Measurements from ENCODE around the gene TRIM67. TPM values are rescaled to one million over a fixed set of nuclear protein-coding genes. Genes with fewer than 3 reads are reported as not detected.
A peak's percentile ranks its signal among the peaks of the same experiment; 100 is the strongest.

The TRIM67 gene
- total RNA-seq, 1 experiment from 2014 or later: 0.54 TPM

GRCh38 chr1:231166398-231166797 is 4.5 kb downstream of the TRIM67 start:
- no peaks in the 10 kb centered on the region for H3K27me3 Mint-ChIP-seq (ENCODE audit: insufficient read depth, unreplicated experiment)
- H3K4me1 Mint-ChIP-seq (ENCODE audit: low read depth, unreplicated experiment): peaks cover 10% of the 10 kb centered on the region
- ChIA-PET POLR2A (interaction anchor here (0.6 kb wide), 1 partner anchor 74 kb away, joined by 4 read pairs; no protein-coding TSS in a partner anchor), CTCF (no interaction called here)
- H3K9me3 Mint-ChIP-seq (ENCODE audit: unreplicated experiment): no peaks in the 10 kb centered on the region
- Histone ChIP-seq H3K36me3 (ENCODE audit: control insufficient read depth, insufficient read depth, low read length) (no peaks in the 10 kb centered on the region), H3K4me3 (ENCODE audit: low read depth, low read length) (no peak overlapping the region), H3K4me1 (no peaks in the 10 kb centered on the region), H3K9me3 (no peaks in the 10 kb centered on the region), H3K27me3 (replicated peaks; ENCODE audit: control insufficient read depth, insufficient read depth, low read length) (no peaks in the 10 kb centered on the region)
- no peak overlapping the region for H3K27ac Mint-ChIP-seq (ENCODE audit: unreplicated experiment)
- H3K4me3 Mint-ChIP-seq (ENCODE audit: unreplicated experiment): no peak overlapping the region
- no peaks in the 10 kb centered on the region for H3K36me3 Mint-ChIP-seq (ENCODE audit: insufficient read depth, unreplicated experiment)
- intact Hi-C loops (cut with micrococcal nuclease; ENCODE audit: unreplicated experiment): no loop called here
- no peak for DNase-seq
- BruUV-seq (replicated peaks): no TSS peak
- no peak for TF ChIP-seq CTCF (IDR thresholded peaks at IDR 0.05; ENCODE audit: insufficient read depth in 1 of 2, low read depth in 1 of 2, low read length in 1 of 2, severe bottlenecking in 1 of 2, unreplicated experiment in 1 of 2)

- DNase-seq: no peak
- peak in 1 of 2 experiments; percentile 22 for TF ChIP-seq CTCF (IDR thresholded peaks at IDR 0.05; ENCODE audit: insufficient read depth in 1 of 2, low read depth in 1 of 2, low read length in 1 of 2, severe bottlenecking in 1 of 2, unreplicated experiment in 1 of 2)
- H3K4me3 Mint-ChIP-seq (ENCODE audit: unreplicated experiment): no peak overlapping the region
- no TSS peak for BruUV-seq (replicated peaks)
- no peaks in the 10 kb centered on the region for H3K9me3 Mint-ChIP-seq (ENCODE audit: unreplicated experiment)
- peaks cover 17% of the 10 kb centered on the region for H3K4me1 Mint-ChIP-seq (ENCODE audit: low read depth, unreplicated experiment)
- H3K27me3 Mint-ChIP-seq (ENCODE audit: insufficient read depth, unreplicated experiment): no peaks in the 10 kb centered on the region
- intact Hi-C loops (cut with micrococcal nuclease; ENCODE audit: unreplicated experiment): loop anchor here (2.0 kb wide), 1 partner anchor 24 kb away; no protein-coding TSS in a partner anchor
- no peaks in the 10 kb centered on the region for H3K9me3 ChIP-seq
- ChIA-PET CTCF (interaction anchor here (0.6 to 0.8 kb wide), 2 partner anchors 9 to 991 kb away, joined by 3 to 8 read pairs; no protein-coding TSS in a partner anchor), POLR2A (no interaction called here)
- H3K4me3 ChIP-seq (ENCODE audit: low read depth, low read length): no peak overlapping the region
- no peak overlapping the region for H3K27ac Mint-ChIP-seq (ENCODE audit: unreplicated experiment)
- no peaks in the 10 kb centered on the region for H3K4me1 ChIP-seq
- no peaks in the 10 kb centered on the region for H3K36me3 Mint-ChIP-seq (ENCODE audit: insufficient read depth, unreplicated experiment)
- no peaks in the 10 kb centered on the region for H3K36me3 ChIP-seq (ENCODE audit: control insufficient read depth, insufficient read depth, low read length)
- H3K27me3 ChIP-seq (replicated peaks; ENCODE audit: control insufficient read depth, insufficient read depth, low read length): no peaks in the 10 kb centered on the region
Observed at GRCh38 chr1:231170875-231171274, 9.0 kb downstream of the TRIM67 start.

DNA sequence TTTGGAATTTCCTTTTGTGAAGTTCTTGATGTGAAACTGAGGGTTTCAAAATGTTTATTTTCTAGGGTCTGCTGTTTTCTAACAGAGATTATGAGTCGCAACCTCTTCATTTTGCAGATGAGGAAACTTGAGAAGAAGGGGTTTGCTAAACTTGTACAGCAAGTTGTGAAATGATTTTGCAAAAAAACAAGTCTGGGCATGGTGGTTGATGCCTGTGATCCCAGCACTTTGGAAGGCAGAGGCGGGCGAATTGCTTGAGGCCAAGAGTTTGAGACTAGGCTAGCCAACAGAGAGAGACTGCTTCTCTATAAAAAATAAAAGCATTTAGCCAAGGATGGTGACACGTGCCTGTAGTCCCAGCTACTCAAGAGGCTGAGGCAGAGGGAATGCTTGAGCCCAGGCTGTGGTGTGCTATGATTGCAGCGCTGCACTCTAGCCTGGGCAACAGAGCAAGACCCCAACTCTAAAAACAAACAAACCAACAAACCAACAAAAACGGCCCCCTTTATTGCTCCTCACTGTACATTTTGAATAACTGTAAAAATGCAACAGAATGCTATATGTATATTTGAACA is 9.9 kb downstream of the TRIM67 start:
- DNase-seq: no peak
- POLR2A ChIA-PET: no interaction called here
- Histone ChIP-seq H3K9me3 (no peaks in the 10 kb centered on the region), H3K4me1 (no peaks in the 10 kb centered on the region), H3K27me3 (replicated peaks; ENCODE audit: control insufficient read depth, insufficient read depth, low read length) (no peaks in the 10 kb centered on the region), H3K4me3 (ENCODE audit: low read depth, low read length) (no peak overlapping the region), H3K36me3 (ENCODE audit: control insufficient read depth, insufficient read depth, low read length) (no peaks in the 10 kb centered on the region)
- no TSS peak for BruUV-seq (replicated peaks)
- Mint-ChIP-seq H3K9me3 (ENCODE audit: unreplicated experiment) (no peaks in the 10 kb centered on the region), H3K36me3 (ENCODE audit: insufficient read depth, unreplicated experiment) (no peaks in the 10 kb centered on the region), H3K27me3 (ENCODE audit: insufficient read depth, unreplicated experiment) (peaks cover 6% of the 10 kb centered on the region), H3K4me3 (ENCODE audit: unreplicated experiment) (no peak overlapping the region), H3K4me1 (ENCODE audit: low read depth, unreplicated experiment) (peaks cover 10% of the 10 kb centered on the region), H3K27ac (ENCODE audit: unreplicated experiment) (no peak overlapping the region)
- intact Hi-C loops (cut with micrococcal nuclease; ENCODE audit: unreplicated experiment): loop anchor here (2.0 kb wide), 1 partner anchor 23 kb away; no protein-coding TSS in a partner anchor
- CTCF ChIA-PET: no interaction called here
- TF ChIP-seq CTCF (IDR thresholded peaks at IDR 0.05; ENCODE audit: insufficient read depth in 1 of 2, low read depth in 1 of 2, low read length in 1 of 2, severe bottlenecking in 1 of 2, unreplicated experiment in 1 of 2): no peak

Data from Caco-2 (cell line).